HG03060 (cell line): ENCODE data around the gene ARHGAP6.

ENCODE experiments used
- ATAC-seq: cut with Tn5 transposase; IDR thresholded peaks from one replicate; pipeline ENCODE4 v1.9.1; 2021; ENCODE audit warnings: low read depth, moderate number of reproducible peaks; ENCODE audit not compliant: unreplicated experiment

Gene ARHGAP6

GRCh38 chrX:11206716-11207115, 459.0 kb downstream of the ARHGAP6 start:
- no peak for ATAC-seq

GRCh38 chrX:11205796-11206195, 459.9 kb downstream of the ARHGAP6 start:
- ATAC-seq: no peak

GRCh38 chrX:11197671-11198070, 468.0 kb downstream of the ARHGAP6 start:
- no peak for ATAC-seq

- ATAC-seq: no peak
Observed at GRCh38 chrX:11196476-11196875, 469.2 kb downstream of the ARHGAP6 start.

GRCh38 chrX:11193035-11193469, 472.7 kb downstream of the ARHGAP6 start:
- ATAC-seq: no peak

GRCh38 chrX:11190745-11191510, 474.8 kb downstream of the ARHGAP6 start:
- ATAC-seq: no peak

- no peak for ATAC-seq
Observed at GRCh38 chrX:11189097-11189496, 476.6 kb downstream of the ARHGAP6 start.

GRCh38 chrX:11188664-11189063, 477.1 kb downstream of the ARHGAP6 start:
- no peak for ATAC-seq

- no peak for ATAC-seq
Observed at GRCh38 chrX:11187001-11187400, 478.7 kb downstream of the ARHGAP6 start.

GRCh38 chrX:11185861-11186260, 479.9 kb downstream of the ARHGAP6 start:
- ATAC-seq: no peak

GRCh38 chrX:11180571-11180970, 485.1 kb downstream of the ARHGAP6 start:
- ATAC-seq: no peak

- ATAC-seq: no peak
Observed at GRCh38 chrX:11172415-11172814, 493.3 kb downstream of the ARHGAP6 start.

GRCh38 chrX:11171956-11172355, 493.8 kb downstream of the ARHGAP6 start:
- no peak for ATAC-seq

GRCh38 chrX:11164433-11164832, 501.3 kb downstream of the ARHGAP6 start:
- ATAC-seq: no peak

GRCh38 chrX:11159149-11159548, 506.6 kb downstream of the ARHGAP6 start:
- ATAC-seq: no peak

- no peak for ATAC-seq
Observed at GRCh38 chrX:11151799-11152559, 513.7 kb downstream of the ARHGAP6 start.

- ATAC-seq: no peak
Observed at GRCh38 chrX:11148401-11148800, 517.3 kb downstream of the ARHGAP6 start.

GRCh38 chrX:11146411-11146810, 519.3 kb downstream of the ARHGAP6 start:
- no peak for ATAC-seq

GRCh38 chrX:11143931-11144678, 521.6 kb downstream of the ARHGAP6 start:
- ATAC-seq: no peak

- no peak for ATAC-seq
Observed at GRCh38 chrX:11138498-11139390, 527.0 kb downstream of the ARHGAP6 start.
